Activated CD4-positive, alpha-beta T cell treated with anti-CD3 and anti-CD28 coated beads for 4 hours (primary cell): ENCODE data around the gene MRPS10.
A peak's percentile ranks its signal among the peaks of the same experiment; 100 is the strongest.

Experiments used
- DNase-seq, 2 donors: peaks; one replicate each; pipeline ENCODE4 v3.0.0-alpha.2; 2020

MRPS10 gene

DNA sequence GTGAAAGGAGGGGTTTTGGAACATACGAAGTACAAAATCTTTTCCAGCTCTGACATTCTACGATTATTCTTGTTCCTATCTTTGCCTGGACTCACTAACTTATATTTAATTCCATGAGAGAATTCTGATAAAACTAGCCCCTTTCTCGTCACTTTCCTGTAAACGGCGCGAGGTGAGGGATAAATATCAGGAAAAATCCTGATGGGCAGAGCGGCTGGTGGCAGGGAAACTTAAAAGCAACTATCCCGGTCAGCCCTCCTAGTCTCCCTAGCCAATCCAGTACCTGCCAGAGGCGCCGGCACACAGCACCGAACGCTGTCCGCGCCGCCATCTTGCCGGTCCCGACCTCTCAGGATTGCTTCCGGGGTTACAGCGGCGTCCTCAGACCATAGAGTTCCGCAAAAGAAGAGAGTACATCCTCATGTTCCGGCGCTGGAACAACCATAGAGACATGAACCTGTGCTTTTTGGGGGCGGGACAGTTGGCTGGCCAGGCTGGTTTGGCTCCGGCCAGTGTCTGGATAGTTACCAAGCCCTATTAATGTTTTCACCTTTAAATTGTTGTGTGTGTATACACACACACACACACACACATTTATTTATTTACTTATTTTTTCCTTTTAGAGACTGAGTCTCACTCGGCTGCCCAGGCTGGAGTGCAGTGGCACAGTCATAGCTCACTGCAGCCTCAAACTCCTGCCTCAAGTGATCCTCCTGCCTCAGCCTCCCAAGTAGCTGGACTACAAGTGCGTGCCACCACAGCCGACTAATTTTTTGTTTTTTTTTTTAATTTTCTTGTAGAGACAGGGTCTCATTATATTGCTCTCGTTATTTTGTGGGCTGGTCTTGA, at the start of gene MRPS10:
TSS of gene MRPS10 (minus strand) at position 343 of the 849 bp plus-strand sequence. CDS start at position 331, 12 bp downstream.
- DNase-seq: peak; percentile 86 to 87

DNA sequence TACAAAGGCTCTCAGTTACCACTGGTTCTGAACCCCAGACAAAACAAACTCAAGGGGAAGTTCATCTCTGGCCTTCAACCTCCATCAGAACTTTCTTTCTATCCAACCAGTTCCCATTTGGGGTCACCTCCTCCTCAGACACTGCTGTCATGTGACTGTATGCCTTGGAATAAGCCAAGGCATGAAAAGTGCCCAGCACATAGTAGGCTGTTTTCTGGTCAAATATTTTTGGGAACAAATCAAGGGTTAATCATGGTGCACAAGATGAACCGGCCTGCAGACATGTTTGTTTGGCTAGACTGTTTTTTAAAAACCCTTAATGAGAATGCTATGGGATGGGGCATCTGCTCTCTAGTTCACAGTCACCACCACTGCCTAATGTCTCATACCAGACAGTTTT, 48.9 kb upstream of the MRPS10 start:
- no peak for DNase-seq

DNA sequence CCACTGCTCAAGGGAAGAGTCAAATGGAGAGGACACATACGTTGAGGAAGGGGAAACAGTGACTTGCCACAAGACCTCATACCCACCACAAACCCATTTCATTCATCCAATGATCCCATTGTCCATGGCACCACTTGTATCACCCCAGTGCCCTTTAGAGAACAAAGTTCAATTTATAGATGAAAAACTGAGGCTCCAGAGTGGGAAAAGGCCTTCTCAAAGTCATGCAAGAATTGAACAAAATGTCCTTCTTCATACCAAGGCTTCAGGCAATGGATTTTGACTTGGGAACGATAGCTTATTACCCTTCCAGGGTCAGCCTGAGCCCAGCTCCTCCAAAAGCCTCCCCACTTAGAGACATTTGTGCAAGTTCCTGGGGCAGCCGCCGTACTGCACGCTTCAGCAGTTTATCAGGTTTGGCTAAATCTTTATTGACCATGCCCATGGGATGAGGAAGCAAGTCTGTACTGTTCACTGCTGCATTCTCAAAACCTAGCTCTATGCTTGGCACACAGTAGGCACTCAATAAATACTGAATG, 47.3 kb upstream of the MRPS10 start:
- no peak for DNase-seq

DNA sequence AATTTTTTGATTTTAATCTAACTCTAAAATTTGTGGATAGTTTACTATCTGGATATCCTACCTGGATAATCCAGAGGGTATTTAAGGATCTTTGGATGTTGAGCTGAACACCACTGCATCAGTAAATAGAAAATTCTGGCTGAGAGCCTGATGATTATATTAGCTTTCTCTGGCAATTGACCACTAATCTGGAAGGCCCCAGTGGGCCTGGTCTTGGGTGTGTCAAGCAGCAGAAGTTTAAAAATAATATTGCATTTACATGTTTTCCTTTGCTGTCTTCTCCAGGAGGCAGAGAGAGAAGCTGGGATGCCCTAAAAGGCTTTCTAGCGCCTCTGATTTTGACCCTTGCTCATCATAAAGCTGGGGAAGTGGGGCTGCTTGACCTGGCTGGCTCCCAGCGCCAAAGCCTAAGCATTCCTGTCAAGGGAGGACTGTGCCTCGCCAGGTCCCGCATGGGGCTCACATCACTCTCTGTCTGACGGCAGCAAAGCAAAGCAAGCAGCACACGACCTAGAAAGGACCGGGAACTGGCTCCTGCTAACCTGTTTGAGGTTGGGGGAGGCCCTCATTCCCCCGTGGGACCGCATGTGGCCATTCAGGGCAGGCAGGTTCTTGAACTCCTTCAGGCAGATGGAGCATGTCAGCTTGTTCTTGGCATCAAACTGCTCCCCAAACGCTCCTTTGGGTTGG, 46.6 kb upstream of the MRPS10 start:
- DNase-seq: no peak

DNA sequence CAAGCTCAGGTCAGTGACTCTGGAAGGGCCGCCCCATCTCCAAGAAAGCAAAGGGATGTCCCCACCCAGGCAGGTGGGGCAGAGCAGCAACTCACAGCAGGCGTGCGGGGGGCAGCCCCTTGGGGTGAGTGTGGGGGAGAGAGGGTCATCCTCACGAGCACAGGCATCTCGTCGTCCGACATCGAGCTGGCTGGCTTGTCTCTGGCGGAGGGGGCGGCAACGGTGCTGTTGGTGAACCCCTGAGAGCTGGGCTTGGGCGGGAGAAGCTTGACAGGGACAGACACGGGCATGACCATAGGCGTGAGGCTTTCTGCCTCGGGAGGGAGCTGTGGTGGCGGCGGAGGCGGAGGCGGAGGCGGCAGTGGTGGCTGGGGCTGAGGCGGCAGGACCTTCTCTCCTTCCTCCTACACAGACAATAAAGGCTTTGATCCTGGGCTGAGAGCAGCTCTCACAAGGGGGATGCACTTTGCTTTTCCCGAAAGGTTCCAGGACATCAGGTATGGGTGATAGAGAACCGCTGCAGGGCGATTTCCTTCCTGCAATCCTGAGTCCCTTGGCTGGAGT, 45.6 kb upstream of the MRPS10 start:
- DNase-seq: no peak

DNA sequence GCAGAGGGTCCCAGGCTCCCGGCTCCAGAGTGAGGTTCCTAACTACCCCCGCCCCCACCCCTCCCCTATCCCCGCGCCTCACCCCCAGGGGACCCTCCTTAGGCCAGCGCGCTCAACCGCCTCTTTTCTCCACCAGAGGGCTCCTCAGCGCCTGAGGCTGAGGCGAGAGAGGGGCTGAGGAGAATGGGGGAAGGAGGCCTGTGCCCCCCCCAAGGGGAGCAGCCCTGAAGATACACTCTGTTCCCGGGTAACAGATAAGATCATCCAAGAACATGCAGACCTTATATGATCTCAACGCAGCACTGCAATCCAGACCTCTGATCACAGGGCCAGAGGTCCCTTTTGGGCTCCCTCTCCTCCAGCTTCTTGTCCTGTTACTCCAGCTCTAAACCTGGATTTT, 43.3 kb upstream of the MRPS10 start:
- DNase-seq: peak; percentile 34 to 39

DNA sequence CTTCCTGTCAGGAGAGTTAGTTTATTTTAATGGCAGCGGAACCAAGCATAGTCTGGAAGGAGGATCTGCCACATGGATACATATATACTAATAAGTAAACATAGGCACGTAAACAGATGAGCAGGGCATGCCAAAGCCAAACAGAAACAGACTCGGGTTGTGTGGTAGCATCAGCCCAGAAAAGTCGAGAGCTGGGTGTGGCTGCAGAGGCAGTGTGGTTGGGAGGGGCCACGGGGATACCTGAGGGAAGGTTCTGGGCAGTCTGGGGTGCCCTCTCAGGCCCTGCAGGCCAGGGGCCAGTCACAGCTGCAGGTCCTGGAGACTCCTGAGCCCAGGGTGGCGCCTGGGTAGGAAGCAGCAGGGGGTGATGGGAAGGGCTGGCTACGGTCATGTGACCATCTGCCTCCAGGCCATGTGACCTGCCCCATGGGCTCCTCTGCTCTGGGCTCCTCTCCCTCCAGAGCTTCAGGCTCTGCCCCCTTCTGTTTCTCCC, 42.8 kb upstream of the MRPS10 start:
- no peak for DNase-seq

DNA sequence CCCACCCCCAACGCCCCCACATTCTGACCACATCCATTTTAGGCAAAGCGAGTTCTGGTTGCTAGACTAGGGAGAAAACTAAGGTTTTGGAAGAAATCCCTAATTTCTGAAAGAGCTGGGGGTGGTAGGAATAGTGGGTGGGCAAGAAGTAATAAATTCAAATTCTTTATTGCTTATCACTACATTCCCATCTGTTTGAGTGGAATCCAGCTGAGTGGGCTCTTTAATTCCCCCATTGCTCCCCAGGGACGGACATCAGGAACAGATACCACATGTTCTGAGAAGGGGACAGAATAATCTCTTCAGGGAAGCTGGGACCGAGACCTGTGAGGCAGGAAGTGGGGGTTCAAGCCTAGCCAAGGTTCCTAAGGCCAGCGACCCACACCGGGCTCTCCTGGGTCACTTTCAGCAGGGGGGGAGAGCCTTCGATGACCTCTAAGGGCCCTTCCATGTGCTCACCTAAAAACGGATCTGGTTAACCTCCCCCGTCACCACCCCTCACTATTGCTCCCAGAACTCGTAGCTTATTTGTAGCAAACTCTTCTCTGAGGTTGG, 42.3 kb upstream of the MRPS10 start:
- no peak for DNase-seq

DNA sequence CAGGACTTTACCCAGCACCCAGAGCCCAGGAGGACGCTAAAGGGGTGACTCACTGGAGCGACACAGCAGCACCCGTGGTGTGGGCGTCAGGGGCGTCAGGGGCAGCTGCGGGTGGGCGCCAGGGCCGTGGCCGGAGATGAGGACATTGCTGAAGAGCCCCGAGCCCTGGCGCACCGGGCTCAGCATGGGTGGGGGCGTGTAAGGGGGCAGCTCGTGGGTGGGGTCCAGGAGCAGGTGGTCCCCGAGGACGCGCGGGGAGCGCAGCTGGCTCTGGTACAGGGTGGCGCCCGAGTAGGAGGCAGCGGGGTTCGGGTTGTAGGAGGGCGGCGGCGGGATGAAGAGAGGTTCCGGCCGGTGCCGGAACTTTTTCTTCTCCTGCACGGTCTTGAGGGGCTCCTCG, 41.6 kb upstream of the MRPS10 start:
- no peak for DNase-seq

DNA sequence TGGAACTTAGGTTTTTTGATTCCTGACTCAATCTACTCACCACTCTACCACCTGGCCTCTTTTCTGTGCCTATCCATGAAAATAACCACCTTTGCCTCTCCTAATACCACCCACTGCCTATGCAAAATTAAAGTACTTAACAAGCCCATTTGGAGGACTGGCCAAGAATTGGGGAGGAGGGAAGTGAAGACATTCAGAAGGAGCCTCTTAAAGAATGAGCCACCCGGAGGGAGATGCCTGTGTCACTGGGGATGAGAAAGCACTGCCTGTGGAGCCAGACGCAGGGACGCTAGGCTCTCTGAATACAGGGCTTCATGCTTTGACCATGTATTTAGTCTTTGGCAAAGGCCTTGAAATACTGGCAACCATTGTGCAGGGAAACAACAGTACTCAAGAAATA, 40.0 kb upstream of the MRPS10 start:
- no peak for DNase-seq

GRCh38 chr6:42257063-42257462, 39.4 kb upstream of the MRPS10 start:
- DNase-seq: no peak

DNA sequence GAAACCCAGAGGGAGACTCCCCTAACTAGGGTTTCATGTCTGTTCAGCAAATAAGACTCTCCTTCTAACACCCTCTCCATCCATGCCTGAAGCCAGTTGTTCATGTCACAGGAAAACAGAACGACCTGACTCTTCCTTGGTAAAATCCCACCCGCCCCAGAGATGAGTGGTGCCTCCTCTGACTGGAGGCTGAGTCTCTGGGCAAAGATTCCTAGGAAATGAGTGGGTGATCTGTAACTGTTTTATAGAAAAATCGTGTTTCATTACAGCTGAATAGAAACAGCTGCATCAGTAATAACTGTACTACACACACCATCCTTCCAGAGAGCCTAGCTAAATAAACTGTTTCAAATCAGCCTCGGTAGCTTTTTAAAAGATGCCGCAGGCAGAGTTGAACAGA, 37.4 kb upstream of the MRPS10 start:
- DNase-seq: no peak

GRCh38 chr6:42254505-42254904, 36.8 kb upstream of the MRPS10 start:
- no peak for DNase-seq

DNA sequence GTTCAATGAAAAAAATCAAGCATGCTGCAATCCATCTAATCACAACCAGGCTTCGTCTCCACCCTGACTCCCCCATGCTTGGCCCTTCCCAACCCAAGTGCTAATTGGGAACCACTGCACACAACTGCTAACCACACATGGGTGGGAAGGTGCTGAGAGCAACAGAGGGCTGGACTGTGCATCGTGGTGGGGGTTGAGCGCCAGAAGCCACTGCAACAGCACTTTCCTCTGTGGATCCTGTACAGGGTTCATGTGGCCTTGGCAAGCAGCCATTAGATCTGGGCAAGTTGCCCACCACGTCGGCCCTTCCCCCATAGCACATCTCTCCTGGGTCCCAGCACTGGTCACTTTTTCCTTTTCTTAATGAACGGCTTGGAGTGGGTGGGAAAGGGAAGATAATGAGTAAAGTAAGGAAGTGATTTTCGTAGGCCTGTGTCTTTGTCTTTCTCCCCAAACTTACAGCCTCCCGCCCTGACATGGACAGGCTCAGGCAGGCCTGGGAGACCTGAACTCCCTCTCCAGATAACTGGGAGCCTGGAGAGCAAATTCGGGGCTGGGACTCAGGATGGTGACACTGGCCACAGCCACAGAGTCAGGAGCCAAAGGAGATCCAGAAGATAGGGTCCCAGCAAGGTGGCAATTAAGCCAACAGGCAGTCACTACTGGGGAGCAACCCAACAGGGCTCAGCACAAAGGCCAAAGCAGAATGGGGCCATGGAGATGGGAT, 34.4 kb upstream of the MRPS10 start:
- no peak for DNase-seq

GRCh38 chr6:42251500-42251899, 33.8 kb upstream of the MRPS10 start:
- DNase-seq: no peak

- no peak for DNase-seq
Observed at GRCh38 chr6:42250274-42250931, 32.7 kb upstream of the MRPS10 start.

DNA sequence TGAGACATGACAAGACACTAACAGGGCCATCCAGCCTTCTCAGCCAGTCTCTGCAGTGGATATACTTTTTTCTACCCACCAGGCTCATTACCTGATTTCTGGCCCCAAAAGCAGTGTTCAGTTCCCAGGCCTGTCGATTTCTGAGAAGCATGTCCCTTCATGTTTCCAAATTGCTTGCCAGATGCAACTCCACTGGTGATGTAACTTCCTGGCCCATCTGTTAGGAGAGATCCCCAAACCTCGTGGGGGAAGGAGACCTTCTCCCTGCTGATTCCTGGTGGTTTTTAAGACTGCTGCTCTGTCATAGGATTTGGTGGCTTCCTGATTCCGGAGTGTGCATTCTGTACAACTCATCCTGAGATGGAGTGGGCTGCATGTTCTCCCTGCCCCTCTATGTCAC, 31.6 kb upstream of the MRPS10 start:
- no peak for DNase-seq

DNA sequence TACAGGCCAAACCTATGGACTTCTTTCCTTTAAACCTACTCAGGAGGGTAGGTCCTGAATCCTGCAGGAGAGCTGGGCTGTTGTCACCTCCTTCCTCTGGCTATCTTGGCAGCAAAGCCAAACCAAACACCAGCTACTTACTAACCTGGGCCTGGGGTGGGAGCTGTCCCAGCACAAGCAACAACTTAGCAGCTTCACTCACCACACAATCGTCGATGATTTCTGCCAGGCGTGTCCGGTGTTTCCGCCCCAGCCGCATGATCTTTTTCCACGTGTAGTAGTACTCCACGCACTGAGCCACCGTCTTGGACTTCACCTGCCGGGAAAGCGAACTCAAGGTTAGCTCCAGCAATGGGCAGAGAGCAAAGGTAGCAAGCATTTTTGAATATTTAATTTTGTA, 25.4 kb upstream of the MRPS10 start:
- no peak for DNase-seq

GRCh38 chr6:42241915-42242314, 24.3 kb upstream of the MRPS10 start:
- DNase-seq: no peak

GRCh38 chr6:42239736-42240375, 22.2 kb upstream of the MRPS10 start:
- DNase-seq: no peak

GRCh38 chr6:42239333-42239732, 21.7 kb upstream of the MRPS10 start:
- no peak for DNase-seq

GRCh38 chr6:42237857-42238256, 20.2 kb upstream of the MRPS10 start:
- DNase-seq: no peak
